HCT116 (cell line): Measurements from ENCODE around the gene GEMIN5. TPM values are rescaled to one million over a fixed set of nuclear protein-coding genes. Genes with fewer than 3 reads are reported as not detected.

Experiments used
- ATAC-seq: fragments of 200-7000 bp; cut with Tn5 transposase; 2 replicates; pipeline ENCODE4 v1.9.1; 2020; ENCODE audit warnings: mild to moderate bottlenecking, moderate library complexity
- BruUV-seq: library from RNA; stranded (reverse); fragments of 400-500 nt; replicated peaks from 2 replicates; lab custom pipeline; 2021; lab: Mats Ljungman, UMichigan
- CTCF ChIA-PET: fragments of 300-600 bp; sonication (Branson Sonifier 250); formaldehyde crosslinking; loops from one replicate; lab custom pipeline; 2021; ENCODE audit warnings: antibody characterized with exemption; lab: Charles Lee
- POLR2A ChIA-PET: fragments of 300-600, 350-600 bp; sonication (Branson Sonifier 250); formaldehyde crosslinking; loops from one replicate; lab custom pipeline; 2021; ENCODE audit warnings: antibody characterized with exemption; lab: Charles Lee
- RAD21 ChIA-PET, 2 experiments: fragments of 300-600 bp; sonication (Branson Sonifier 250); formaldehyde crosslinking; loops; one replicate each; lab custom pipeline; 2023; ENCODE audit warnings: low total read pairs in 2 of 2; ENCODE audit not compliant: uncharacterized antibody in 2 of 2, unreplicated experiment in 2 of 2, low non-redundant PET in 1 of 2; lab: Charles Lee
- DNase-seq: peaks from one replicate; pipeline ENCODE4 v3.0.0-alpha.2; 2010; ENCODE audit warnings: low read depth, low spot score
- H2AFZ ChIP-seq: fragments of 200-600 bp; shearing (Covaris generic), sonication (generic); 2 replicates; pipeline ENCODE4 v1.6.1; 2017; ENCODE audit warnings: low read depth, mixed run types, mixed read lengths, antibody characterized with exemption, low read length; ENCODE audit not compliant: poor library complexity, severe bottlenecking
- H3K27ac ChIP-seq: 2 replicates; pipeline ENCODE4 v1.5.1; 2012; ENCODE audit warnings: low read depth, low read length
- H3K27me3 ChIP-seq: fragments of 200-600 bp; sonication (generic); 2 replicates; pipeline ENCODE4 v1.6.1; 2016; ENCODE audit warnings: mixed run types, low read length, mixed read lengths; ENCODE audit not compliant: insufficient read depth
- H3K36me3 ChIP-seq, 2 experiments: fragments of 200-500 bp in 1 of 2; fragments of 200-600 bp in 1 of 2; sonication (Bioruptor generic) in 1 of 2; sonication (generic) in 1 of 2; 2 replicates each; pipeline versions ENCODE4 v1.5.1 to v1.6.1; 2014 to 2016; ENCODE audit warnings: low read length in 2 of 2, inconsistent platforms in 1 of 2, mixed read lengths in 1 of 2, mixed run types in 1 of 2; ENCODE audit not compliant: insufficient read depth in 2 of 2, control insufficient read depth in 1 of 2
- H3K4me1 ChIP-seq, 2 experiments: fragments of 200-600 bp in 1 of 2; sonication (generic) in 1 of 2; 2 replicates each; pipeline versions ENCODE4 v1.5.1 to v1.6.1; 2012 to 2017; ENCODE audit warnings: low read length in 2 of 2, inconsistent platforms in 1 of 2, mild to moderate bottlenecking in 1 of 2, mixed read lengths in 1 of 2, mixed run types in 1 of 2, moderate library complexity in 1 of 2; ENCODE audit not compliant: insufficient read depth in 2 of 2, control insufficient read depth in 1 of 2
- H3K4me2 ChIP-seq: fragments of 200-600 bp; sonication (generic); 2 replicates; pipeline ENCODE4 v1.6.1; 2017; ENCODE audit warnings: mixed run types, low read length, mixed read lengths
- H3K4me3 ChIP-seq, 2 experiments: fragments of 200-600 bp in 1 of 2; sonication (generic) in 1 of 2; replicated peaks in 1 of 2; 2 replicates each; pipeline ENCODE4 v1.5.1; 2011 to 2016; ENCODE audit warnings: low read length in 2 of 2, control low read depth in 1 of 2, low read depth in 1 of 2, mild to moderate bottlenecking in 1 of 2, mixed read lengths in 1 of 2, mixed run types in 1 of 2
- H3K79me2 ChIP-seq: fragments of 200-600 bp; sonication (generic); 2 replicates; pipeline ENCODE4 v1.6.1; 2017; ENCODE audit warnings: mild to moderate bottlenecking, mixed run types, low read length, moderate library complexity, mixed read lengths; ENCODE audit not compliant: insufficient read depth
- H3K9ac ChIP-seq: fragments of 200-600 bp; sonication (generic); 2 replicates; pipeline ENCODE4 v1.6.1; 2016; ENCODE audit warnings: low read length, mixed read lengths
- H3K9me2 ChIP-seq: fragments of 200-600 bp; sonication (generic), shearing (Covaris generic); 2 replicates; pipeline ENCODE4 v1.6.1; 2017; ENCODE audit warnings: mixed run types, mild to moderate bottlenecking, moderate library complexity; ENCODE audit not compliant: insufficient read depth
- H3K9me3 ChIP-seq, 2 experiments: fragments of 200-500 bp in 1 of 2; fragments of 200-600 bp in 1 of 2; sonication (Bioruptor generic) in 1 of 2; sonication (generic) in 1 of 2; 2 replicates each; pipeline ENCODE4 v1.6.1; 2014 to 2017; ENCODE audit warnings: low read length in 2 of 2, mixed read lengths in 2 of 2, inconsistent platforms in 1 of 2, low read depth in 1 of 2, mild to moderate bottlenecking in 1 of 2, mixed run types in 1 of 2, moderate library complexity in 1 of 2; ENCODE audit not compliant: control insufficient read depth in 1 of 2, insufficient read depth in 1 of 2
- H4K20me1 ChIP-seq: fragments of 200-600 bp; sonication (generic), shearing (Covaris generic); 2 replicates; pipeline ENCODE4 v1.6.1; 2017; ENCODE audit warnings: mixed run types, mild to moderate bottlenecking, moderate library complexity; ENCODE audit not compliant: insufficient read depth
- ATF3 ChIP-seq: IDR thresholded peaks from 2 replicates; pipeline ENCODE4 v1.6.1; 2012
- EGR1 ChIP-seq: IDR thresholded peaks from 2 replicates; pipeline ENCODE4 v1.6.1; 2012; ENCODE audit warnings: low read depth
- SP1 ChIP-seq: IDR thresholded peaks from 2 replicates; pipeline ENCODE4 v1.6.1; 2012; ENCODE audit warnings: low read depth
- ZNF274 ChIP-seq: fragments of 200-500 bp; sonication (Bioruptor generic); IDR thresholded peaks from 2 replicates; pipeline ENCODE4 v1.6.1; 2014; ENCODE audit warnings: mild to moderate bottlenecking, low read depth, low read length, inconsistent platforms
- intact Hi-C: fragments of 100-400 bp; cut with micrococcal nuclease; formaldehyde crosslinking; loops from 2 replicates; pipeline ENCODE4 v1.10.0; 2022
- total RNA-seq: library from RNA; stranded (reverse); gene quantifications from one replicate; pipeline ENCODE4 v1.2.1, GENCODE V29; 2021; ENCODE audit not compliant: unreplicated experiment

GEMIN5 gene
- total RNA-seq, 1 experiment from 2014 or later = 35.9 TPM

DNA sequence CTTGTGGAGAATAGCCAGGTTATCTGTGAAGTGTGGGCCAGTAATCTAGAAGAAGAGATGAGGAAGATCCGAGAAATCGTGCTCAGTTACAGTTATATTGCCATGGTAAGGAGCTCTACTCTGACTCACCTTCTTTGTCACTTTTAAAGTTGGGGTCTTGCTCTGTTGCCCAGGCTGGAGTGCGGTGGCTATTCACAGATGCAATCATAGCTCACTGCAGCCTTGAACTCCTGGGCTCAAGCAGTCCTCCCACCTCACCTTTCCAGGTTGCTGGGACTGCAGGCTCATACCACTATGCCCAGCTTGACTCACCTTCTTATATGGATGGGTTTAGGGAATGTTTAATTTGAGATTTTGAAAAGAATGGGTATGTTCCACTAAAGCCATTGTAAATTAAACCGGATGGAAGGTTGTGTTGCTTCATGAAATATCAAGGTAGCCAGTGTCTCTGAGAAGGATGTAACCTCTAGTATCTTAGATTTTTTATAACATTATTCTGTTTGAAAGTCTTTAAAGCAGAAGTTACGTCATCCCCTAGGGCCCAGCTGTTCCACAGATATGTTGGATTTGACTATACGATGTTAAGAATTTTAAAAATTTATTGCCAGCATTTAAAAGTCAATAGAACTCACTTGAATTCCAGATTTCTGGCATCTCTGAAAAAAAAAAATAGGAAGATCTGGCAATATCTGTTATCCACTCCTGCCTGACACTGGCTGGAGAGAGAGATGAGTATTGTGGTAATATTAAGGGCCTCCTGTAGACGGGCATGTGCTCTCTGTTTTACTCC lies 74.5 kb downstream of the GEMIN5 start:
- peaks cover 0 to 11% of the 10 kb centered on the region in 2 experiments; a peak in 1 of 4 replicates for H3K36me3 ChIP-seq
- H3K79me2 ChIP-seq = peaks cover 55% of the 10 kb centered on the region
- no peak overlapping the region for H3K4me3 ChIP-seq
- H4K20me1 ChIP-seq = no peaks in the 10 kb centered on the region
- no peak overlapping the region for H2AFZ ChIP-seq
- no peak for DNase-seq
- ChIA-PET POLR2A (no interaction called here), RAD21 (interaction anchor here in 1 of 2 experiments (0.5 kb wide), 1 partner anchor 213 kb away, joined by 4 read pairs; no protein-coding TSS in a partner anchor), CTCF (no interaction called here)
- no peak overlapping the region for H3K27ac ChIP-seq
- peaks cover 7 to 9% of the 10 kb centered on the region in 2 experiments for H3K4me1 ChIP-seq
- TF ChIP-seq EGR1 = no peak
- intact Hi-C loops = no loop called here
- H3K4me2 ChIP-seq = no peak overlapping the region
- BruUV-seq = no TSS peak
- H3K9me3 ChIP-seq = no peaks in the 10 kb centered on the region
- no peaks in the 10 kb centered on the region for H3K9me2 ChIP-seq
- H3K9ac ChIP-seq = no peak overlapping the region
- H3K27me3 ChIP-seq = no peaks in the 10 kb centered on the region
- no peak for ATAC-seq

- no peaks in the 10 kb centered on the region for H3K27me3 ChIP-seq
- ChIA-PET POLR2A (no interaction called here), RAD21 (interaction anchor here in 1 of 2 experiments (0.5 kb wide), 1 partner anchor 212 kb away, joined by 4 read pairs; no protein-coding TSS in a partner anchor), CTCF (no interaction called here)
- no peak for TF ChIP-seq SP1
- TF ChIP-seq ZNF274 = no peak
- no peak for TF ChIP-seq ATF3
- no peak overlapping the region for H3K9ac ChIP-seq
- H4K20me1 ChIP-seq = no peaks in the 10 kb centered on the region
- no peak overlapping the region for H3K27ac ChIP-seq
- H3K4me3 ChIP-seq = no peak overlapping the region
- no TSS peak for BruUV-seq
- no peak overlapping the region for H3K4me2 ChIP-seq
- peaks cover 56% of the 10 kb centered on the region for H3K79me2 ChIP-seq
- intact Hi-C loops = no loop called here
- no peak overlapping the region for H2AFZ ChIP-seq
- no peaks in the 10 kb centered on the region for H3K9me2 ChIP-seq
- peaks cover 0 to 11% of the 10 kb centered on the region in 2 experiments; a peak in 1 of 4 replicates for H3K36me3 ChIP-seq
- no peaks in the 10 kb centered on the region for H3K9me3 ChIP-seq
- H3K4me1 ChIP-seq = peaks cover 7 to 9% of the 10 kb centered on the region in 2 experiments
- DNase-seq (no peak), ATAC-seq (no peak)
These were observed 75.2 kb downstream of the GEMIN5 start for GRCh38 chr5:154862766-154863165.
